ENCODE data around the gene RHOU.

DNA sequence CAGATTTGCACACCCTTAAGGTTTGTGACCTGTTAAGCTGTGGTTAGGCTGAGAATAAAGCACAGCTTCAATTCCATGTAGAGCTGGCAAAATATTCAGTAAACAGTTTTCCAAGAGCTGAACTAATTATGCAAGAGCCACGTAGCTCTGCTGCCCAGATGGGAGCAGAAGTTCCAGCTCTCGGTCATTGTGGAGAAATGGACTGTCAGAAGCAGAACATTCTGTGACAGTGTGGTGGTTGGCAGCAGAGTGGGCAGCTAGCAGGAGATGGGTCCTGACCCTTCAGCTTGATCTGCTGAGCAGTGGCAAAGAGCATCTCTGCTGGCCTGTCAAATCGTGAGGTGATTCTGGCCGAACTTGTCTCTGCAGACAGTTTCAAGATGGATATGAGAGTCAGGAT, 23.2 kb downstream of the RHOU start:
- TF ChIP-seq, protein P1, sequence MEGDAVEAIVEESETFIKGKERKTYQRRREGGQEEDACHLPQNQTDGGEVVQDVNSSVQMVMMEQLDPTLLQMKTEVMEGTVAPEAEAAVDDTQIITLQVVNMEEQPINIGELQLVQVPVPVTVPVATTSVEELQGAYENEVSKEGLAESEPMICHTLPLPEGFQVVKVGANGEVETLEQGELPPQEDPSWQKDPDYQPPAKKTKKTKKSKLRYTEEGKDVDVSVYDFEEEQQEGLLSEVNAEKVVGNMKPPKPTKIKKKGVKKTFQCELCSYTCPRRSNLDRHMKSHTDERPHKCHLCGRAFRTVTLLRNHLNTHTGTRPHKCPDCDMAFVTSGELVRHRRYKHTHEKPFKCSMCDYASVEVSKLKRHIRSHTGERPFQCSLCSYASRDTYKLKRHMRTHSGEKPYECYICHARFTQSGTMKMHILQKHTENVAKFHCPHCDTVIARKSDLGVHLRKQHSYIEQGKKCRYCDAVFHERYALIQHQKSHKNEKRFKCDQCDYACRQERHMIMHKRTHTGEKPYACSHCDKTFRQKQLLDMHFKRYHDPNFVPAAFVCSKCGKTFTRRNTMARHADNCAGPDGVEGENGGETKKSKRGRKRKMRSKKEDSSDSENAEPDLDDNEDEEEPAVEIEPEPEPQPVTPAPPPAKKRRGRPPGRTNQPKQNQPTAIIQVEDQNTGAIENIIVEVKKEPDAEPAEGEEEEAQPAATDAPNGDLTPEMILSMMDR (IDR thresholded peaks at IDR 0.05) = no peak
- no peak for TF ChIP-seq POLR2A (IDR thresholded peaks at IDR 0.05)
